GM23338 (cell line): ENCODE data around the gene DNAH6. TPM values are rescaled to one million over a fixed set of nuclear protein-coding genes. Genes with fewer than 3 reads are reported as not detected.

Experiments used
- ATAC-seq: fragments of 200-7000 bp; cut with Tn5 transposase; 3 replicates; pipeline ENCODE4 v1.9.1; 2020
- DNase-seq: peaks from one replicate; pipeline ENCODE4 v3.0.0-alpha.2; 2015; ENCODE audit warnings: low spot score
- H2AFZ ChIP-seq: fragments of 200-600 bp; sonication (generic); 2 replicates; pipeline ENCODE4 v1.8.0; 2016; ENCODE audit warnings: antibody characterized with exemption, mild to moderate bottlenecking, moderate library complexity
- H3F3A ChIP-seq: fragments of 200-600 bp; sonication (generic); replicated peaks from 2 replicates; pipeline ENCODE4 v1.8.0; 2017; ENCODE audit warnings: antibody characterized with exemption, mixed run types, low read depth
- H3K27ac ChIP-seq: fragments of 200-600 bp; sonication (generic); 2 replicates; pipeline ENCODE4 v1.6.1; 2016; ENCODE audit warnings: low read depth
- H3K27me3 ChIP-seq: fragments of 200-600 bp; sonication (generic); 2 replicates; pipeline ENCODE4 v1.8.0; 2016; ENCODE audit warnings: mild to moderate bottlenecking, mixed run types, moderate library complexity; ENCODE audit not compliant: insufficient read depth
- H3K36me3 ChIP-seq: fragments of 200-600 bp; sonication (generic); 2 replicates; pipeline ENCODE4 v1.8.0; 2016; ENCODE audit warnings: mild to moderate bottlenecking; ENCODE audit not compliant: insufficient read depth
- H3K4me1 ChIP-seq: fragments of 200-600 bp; sonication (generic); 2 replicates; pipeline ENCODE4 v1.8.0; 2016; ENCODE audit warnings: mild to moderate bottlenecking, moderate library complexity; ENCODE audit not compliant: insufficient read depth
- H3K4me2 ChIP-seq: fragments of 200-600 bp; sonication (generic); 2 replicates; pipeline ENCODE4 v1.7.1; 2017; ENCODE audit warnings: mixed run types
- H3K4me3 ChIP-seq: fragments of 200-600 bp; sonication (generic); 2 replicates; pipeline ENCODE4 v1.6.1; 2016; ENCODE audit warnings: mixed run types
- H3K79me2 ChIP-seq: fragments of 200-600 bp; sonication (generic); replicated peaks from 2 replicates; pipeline ENCODE4 v1.8.0; 2017; ENCODE audit warnings: mild to moderate bottlenecking; ENCODE audit not compliant: insufficient read depth
- H3K9me2 ChIP-seq: fragments of 200-600 bp; sonication (generic); 2 replicates; pipeline ENCODE4 v1.8.0; 2017; ENCODE audit not compliant: insufficient read depth
- H4K20me1 ChIP-seq: fragments of 200-600 bp; sonication (generic); replicated peaks from 2 replicates; pipeline ENCODE4 v1.8.0; 2017; ENCODE audit warnings: mild to moderate bottlenecking; ENCODE audit not compliant: insufficient read depth
- H3K27ac Mint-ChIP-seq: 2 replicates; pipeline ENCODE4 v1.8.0; 2020; ENCODE audit warnings: inconsistent platforms, mild to moderate bottlenecking, moderate library complexity, mixed read lengths
- H3K27me3 Mint-ChIP-seq: 3 replicates; pipeline ENCODE4 v1.8.0; 2022; ENCODE audit warnings: low read depth, mild to moderate bottlenecking, moderate library complexity, mixed read lengths, inconsistent platforms; ENCODE audit not compliant: insufficient read depth, poor library complexity
- H3K36me3 Mint-ChIP-seq: 3 replicates; pipeline ENCODE4 v1.8.0; 2021; ENCODE audit warnings: low read depth, mild to moderate bottlenecking, inconsistent platforms, moderate library complexity, mixed read lengths
- H3K4me1 Mint-ChIP-seq: 3 replicates; pipeline ENCODE4 v1.8.0; 2020; ENCODE audit warnings: mild to moderate bottlenecking, inconsistent platforms, mixed read lengths
- H3K4me3 Mint-ChIP-seq: 3 replicates; pipeline ENCODE4 v1.8.0; 2021; ENCODE audit warnings: moderate library complexity, mild to moderate bottlenecking, inconsistent platforms, mixed read lengths
- H3K9me3 Mint-ChIP-seq: 3 replicates; pipeline ENCODE4 v1.8.0; 2020; ENCODE audit warnings: moderate library complexity, mild to moderate bottlenecking, inconsistent platforms, mixed read lengths
- CREB1 ChIP-seq: fragments of 250-450 bp; sonication (Bioruptor Pico); IDR thresholded peaks from 2 replicates; pipeline ENCODE4 v1.5.0; 2020; ENCODE audit warnings: low read depth, mild to moderate bottlenecking, moderate library complexity
- EZH2 ChIP-seq: fragments of 200-600 bp; sonication (generic); IDR thresholded peaks from one replicate; pipeline ENCODE4 v1.8.0; 2017; ENCODE audit warnings: antibody characterized with exemption, mild to moderate bottlenecking, low read depth; ENCODE audit not compliant: unreplicated experiment
- EZH2phosphoT487 ChIP-seq: fragments of 200-600 bp; sonication (generic); IDR thresholded peaks from one replicate; pipeline ENCODE4 v1.8.1; 2018; ENCODE audit warnings: antibody characterized with exemption; ENCODE audit not compliant: unreplicated experiment
- NANOG ChIP-seq: IDR thresholded peaks from 2 replicates; pipeline ENCODE4 v1.6.1; 2016; ENCODE audit warnings: antibody characterized with exemption, borderline replicate concordance
- polyA plus RNA-seq: library from polyadenylated mRNA; unstranded; fragments of >200 nt; fragmentation: Nextera tagmentation; extraction: Ambion mirVana; gene quantifications from 2 replicates; pipeline ENCODE4 v1.2.1, GENCODE V29; 2016
- total RNA-seq: library from RNA; depleted of rRNA; stranded (reverse); fragments of >200 nt; shearing (Covaris generic); gene quantifications from 2 replicates; pipeline ENCODE4 v1.2.3, GENCODE V29; 2014
- TF ChIP-seq, protein P1 (sequence below): fragments of 250-450 bp; sonication (Bioruptor Pico); IDR thresholded peaks from 2 replicates; pipeline ENCODE4 v1.5.0; 2020; ENCODE audit warnings: mild to moderate bottlenecking, moderate library complexity
- TF ChIP-seq, protein P2 (sequence below): IDR thresholded peaks from 2 replicates; pipeline ENCODE4 v1.6.1; 2016; ENCODE audit warnings: antibody characterized with exemption
- TF ChIP-seq, protein P3 (sequence below), 2 experiments: fragments of 200-600 bp in 1 of 2; sonication (generic) in 1 of 2; conservative IDR thresholded peaks; 2 replicates each; pipeline versions ENCODE4 v1.5.1 to v1.6.1; 2016 to 2017; ENCODE audit warnings: antibody characterized with exemption in 2 of 2, low read depth in 2 of 2, mild to moderate bottlenecking in 2 of 2, moderate library complexity in 1 of 2

Gene DNAH6
- total and polyA plus RNA-seq, 2 experiments from 2014 or later, result 0.27 to 0.31 TPM

DNA sequence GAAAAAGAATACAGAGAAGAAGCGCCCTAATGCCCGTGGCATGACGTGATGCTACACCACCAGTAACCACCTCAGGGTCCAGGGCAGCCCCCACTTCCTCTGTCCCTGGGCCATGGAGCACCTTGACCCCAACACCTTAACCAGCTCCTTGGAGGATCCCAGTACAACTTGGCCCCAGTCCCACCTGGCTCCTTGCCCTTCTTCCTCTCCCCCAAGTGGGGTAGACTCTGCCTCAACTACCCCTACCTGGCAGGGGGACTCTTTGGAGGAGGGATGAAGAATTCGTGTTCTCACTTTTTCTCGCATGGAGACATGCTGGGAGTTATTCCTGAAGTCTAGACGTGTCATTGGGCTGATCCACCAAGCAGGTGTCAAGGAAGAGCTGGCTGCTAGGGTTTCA lies 345.7 kb downstream of the DNAH6 start (continued):
- TF ChIP-seq, protein P1, sequence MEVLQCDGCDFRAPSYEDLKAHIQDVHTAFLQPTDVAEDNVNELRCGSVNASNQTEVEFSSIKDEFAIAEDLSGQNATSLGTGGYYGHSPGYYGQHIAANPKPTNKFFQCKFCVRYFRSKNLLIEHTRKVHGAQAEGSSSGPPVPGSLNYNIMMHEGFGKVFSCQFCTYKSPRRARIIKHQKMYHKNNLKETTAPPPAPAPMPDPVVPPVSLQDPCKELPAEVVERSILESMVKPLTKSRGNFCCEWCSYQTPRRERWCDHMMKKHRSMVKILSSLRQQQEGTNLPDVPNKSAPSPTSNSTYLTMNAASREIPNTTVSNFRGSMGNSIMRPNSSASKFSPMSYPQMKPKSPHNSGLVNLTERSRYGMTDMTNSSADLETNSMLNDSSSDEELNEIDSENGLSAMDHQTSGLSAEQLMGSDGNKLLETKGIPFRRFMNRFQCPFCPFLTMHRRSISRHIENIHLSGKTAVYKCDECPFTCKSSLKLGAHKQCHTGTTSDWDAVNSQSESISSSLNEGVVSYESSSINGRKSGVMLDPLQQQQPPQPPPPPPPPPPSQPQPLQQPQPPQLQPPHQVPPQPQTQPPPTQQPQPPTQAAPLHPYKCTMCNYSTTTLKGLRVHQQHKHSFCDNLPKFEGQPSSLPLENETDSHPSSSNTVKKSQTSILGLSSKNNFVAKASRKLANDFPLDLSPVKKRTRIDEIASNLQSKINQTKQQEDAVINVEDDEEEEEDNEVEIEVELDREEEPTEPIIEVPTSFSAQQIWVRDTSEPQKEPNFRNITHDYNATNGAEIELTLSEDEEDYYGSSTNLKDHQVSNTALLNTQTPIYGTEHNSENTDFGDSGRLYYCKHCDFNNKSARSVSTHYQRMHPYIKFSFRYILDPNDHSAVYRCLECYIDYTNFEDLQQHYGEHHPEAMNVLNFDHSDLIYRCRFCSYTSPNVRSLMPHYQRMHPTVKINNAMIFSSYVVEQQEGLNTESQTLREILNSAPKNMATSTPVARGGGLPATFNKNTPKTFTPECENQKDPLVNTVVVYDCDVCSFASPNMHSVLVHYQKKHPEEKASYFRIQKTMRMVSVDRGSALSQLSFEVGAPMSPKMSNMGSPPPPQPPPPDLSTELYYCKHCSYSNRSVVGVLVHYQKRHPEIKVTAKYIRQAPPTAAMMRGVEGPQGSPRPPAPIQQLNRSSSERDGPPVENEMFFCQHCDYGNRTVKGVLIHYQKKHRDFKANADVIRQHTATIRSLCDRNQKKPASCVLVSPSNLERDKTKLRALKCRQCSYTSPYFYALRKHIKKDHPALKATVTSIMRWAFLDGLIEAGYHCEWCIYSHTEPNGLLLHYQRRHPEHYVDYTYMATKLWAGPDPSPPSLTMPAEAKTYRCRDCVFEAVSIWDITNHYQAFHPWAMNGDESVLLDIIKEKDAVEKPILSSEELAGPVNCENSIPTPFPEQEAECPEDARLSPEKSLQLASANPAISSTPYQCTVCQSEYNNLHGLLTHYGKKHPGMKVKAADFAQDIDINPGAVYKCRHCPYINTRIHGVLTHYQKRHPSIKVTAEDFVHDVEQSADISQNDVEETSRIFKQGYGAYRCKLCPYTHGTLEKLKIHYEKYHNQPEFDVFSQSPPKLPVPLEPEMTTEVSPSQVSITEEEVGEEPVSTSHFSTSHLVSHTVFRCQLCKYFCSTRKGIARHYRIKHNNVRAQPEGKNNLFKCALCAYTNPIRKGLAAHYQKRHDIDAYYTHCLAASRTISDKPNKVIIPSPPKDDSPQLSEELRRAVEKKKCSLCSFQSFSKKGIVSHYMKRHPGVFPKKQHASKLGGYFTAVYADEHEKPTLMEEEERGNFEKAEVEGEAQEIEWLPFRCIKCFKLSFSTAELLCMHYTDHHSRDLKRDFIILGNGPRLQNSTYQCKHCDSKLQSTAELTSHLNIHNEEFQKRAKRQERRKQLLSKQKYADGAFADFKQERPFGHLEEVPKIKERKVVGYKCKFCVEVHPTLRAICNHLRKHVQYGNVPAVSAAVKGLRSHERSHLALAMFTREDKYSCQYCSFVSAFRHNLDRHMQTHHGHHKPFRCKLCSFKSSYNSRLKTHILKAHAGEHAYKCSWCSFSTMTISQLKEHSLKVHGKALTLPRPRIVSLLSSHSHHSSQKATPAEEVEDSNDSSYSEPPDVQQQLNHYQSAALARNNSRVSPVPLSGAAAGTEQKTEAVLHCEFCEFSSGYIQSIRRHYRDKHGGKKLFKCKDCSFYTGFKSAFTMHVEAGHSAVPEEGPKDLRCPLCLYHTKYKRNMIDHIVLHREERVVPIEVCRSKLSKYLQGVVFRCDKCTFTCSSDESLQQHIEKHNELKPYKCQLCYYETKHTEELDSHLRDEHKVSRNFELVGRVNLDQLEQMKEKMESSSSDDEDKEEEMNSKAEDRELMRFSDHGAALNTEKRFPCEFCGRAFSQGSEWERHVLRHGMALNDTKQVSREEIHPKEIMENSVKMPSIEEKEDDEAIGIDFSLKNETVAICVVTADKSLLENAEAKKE (CRISPR knock-in tag), result no peak
- TF ChIP-seq EZH2, result no peak
- TF ChIP-seq, protein P2, sequence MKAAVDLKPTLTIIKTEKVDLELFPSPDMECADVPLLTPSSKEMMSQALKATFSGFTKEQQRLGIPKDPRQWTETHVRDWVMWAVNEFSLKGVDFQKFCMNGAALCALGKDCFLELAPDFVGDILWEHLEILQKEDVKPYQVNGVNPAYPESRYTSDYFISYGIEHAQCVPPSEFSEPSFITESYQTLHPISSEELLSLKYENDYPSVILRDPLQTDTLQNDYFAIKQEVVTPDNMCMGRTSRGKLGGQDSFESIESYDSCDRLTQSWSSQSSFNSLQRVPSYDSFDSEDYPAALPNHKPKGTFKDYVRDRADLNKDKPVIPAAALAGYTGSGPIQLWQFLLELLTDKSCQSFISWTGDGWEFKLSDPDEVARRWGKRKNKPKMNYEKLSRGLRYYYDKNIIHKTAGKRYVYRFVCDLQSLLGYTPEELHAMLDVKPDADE, result no peak
- TF ChIP-seq CREB1 (CRISPR knock-in tag), result no peak
- TF ChIP-seq NANOG, result no peak

DNA sequence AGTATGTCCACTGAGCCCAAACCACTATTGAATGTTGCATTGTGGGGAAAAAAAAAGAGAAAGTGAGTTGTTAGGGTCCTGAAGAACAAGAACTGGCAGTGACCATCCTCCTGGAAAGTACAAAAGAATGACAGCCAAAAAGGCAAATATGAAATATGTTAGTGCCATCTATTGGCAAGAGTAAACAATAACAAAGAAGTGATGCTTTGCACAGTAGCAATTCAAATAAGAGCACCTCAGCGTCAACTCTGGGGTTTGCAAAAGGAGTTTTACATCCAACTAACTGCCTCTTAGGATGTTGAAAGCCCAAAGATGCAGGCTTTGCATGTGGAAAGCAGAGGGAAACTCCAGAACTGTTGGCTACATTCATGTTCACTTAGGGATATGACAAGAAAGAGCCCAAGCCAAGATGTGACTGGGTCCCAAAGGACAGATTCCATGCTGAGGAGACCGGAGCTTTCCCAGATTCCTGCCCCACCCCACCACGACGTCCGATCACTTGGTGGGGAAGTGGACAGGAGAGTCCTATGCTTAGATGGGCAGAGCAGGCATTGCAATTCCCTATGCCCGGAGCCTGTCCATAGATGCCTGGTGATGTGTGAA lies 349.0 kb downstream of the DNAH6 start:
- TF ChIP-seq EZH2phosphoT487, result no peak
- TF ChIP-seq, protein P3, sequence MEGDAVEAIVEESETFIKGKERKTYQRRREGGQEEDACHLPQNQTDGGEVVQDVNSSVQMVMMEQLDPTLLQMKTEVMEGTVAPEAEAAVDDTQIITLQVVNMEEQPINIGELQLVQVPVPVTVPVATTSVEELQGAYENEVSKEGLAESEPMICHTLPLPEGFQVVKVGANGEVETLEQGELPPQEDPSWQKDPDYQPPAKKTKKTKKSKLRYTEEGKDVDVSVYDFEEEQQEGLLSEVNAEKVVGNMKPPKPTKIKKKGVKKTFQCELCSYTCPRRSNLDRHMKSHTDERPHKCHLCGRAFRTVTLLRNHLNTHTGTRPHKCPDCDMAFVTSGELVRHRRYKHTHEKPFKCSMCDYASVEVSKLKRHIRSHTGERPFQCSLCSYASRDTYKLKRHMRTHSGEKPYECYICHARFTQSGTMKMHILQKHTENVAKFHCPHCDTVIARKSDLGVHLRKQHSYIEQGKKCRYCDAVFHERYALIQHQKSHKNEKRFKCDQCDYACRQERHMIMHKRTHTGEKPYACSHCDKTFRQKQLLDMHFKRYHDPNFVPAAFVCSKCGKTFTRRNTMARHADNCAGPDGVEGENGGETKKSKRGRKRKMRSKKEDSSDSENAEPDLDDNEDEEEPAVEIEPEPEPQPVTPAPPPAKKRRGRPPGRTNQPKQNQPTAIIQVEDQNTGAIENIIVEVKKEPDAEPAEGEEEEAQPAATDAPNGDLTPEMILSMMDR (conservative IDR thresholded peaks at IDR 0.05; ENCODE audit: low read depth in 2 of 2), result peak; percentile 25 to 41; a peak in 3 of 4 replicates
- Mint-ChIP-seq H3K9me3 (no peaks in the 10 kb centered on the region; the same call in 2 of the 3 replicates), H3K27ac (no peak overlapping the region), H3K4me3 (no peak overlapping the region), H3K36me3 (no peaks in the 10 kb centered on the region), H3K27me3 (peaks cover 7% of the 10 kb centered on the region), H3K4me1 (peaks cover 10% of the 10 kb centered on the region)
- Histone ChIP-seq H3K4me1 (peaks cover 5% of the 10 kb centered on the region; the same call in 1 of the 2 replicates), H3F3A (no peaks in the 10 kb centered on the region), H4K20me1 (no peaks in the 10 kb centered on the region; the same call in 1 of the 2 replicates), H3K27ac (no peak overlapping the region), H3K27me3 (no peaks in the 10 kb centered on the region), H3K4me3 (no peak overlapping the region), H3K9me2 (no peaks in the 10 kb centered on the region), H3K36me3 (no peaks in the 10 kb centered on the region), H3K79me2 (no peaks in the 10 kb centered on the region), H3K4me2 (no peak overlapping the region), H2AFZ (no peak overlapping the region)
- no peak for ATAC-seq
- DNase-seq, result no peak
